ENCODE data around the gene COQ10A. TPM values are rescaled to one million over a fixed set of nuclear protein-coding genes. Genes with fewer than 3 reads are reported as not detected.

Gene COQ10A
- total and polyA plus RNA-seq, 2 of the 8 experiments (the other 6 are each of a cell fraction or from before 2014, with no cell fraction given): 21.8 to 42.9 TPM

GRCh38 chr12:56241424-56242303 is 25.1 kb upstream of the COQ10A start (continued):
- TF ChIP-seq ATF2 (IDR thresholded peaks at IDR 0.05; ENCODE audit: low read length) (no peak), TBP (IDR thresholded peaks at IDR 0.05; ENCODE audit: low read depth, low read length) (no peak)
